ENCODE data around the gene CCDC88A. TPM values are rescaled to one million over a fixed set of nuclear protein-coding genes. Genes with fewer than 3 reads are reported as not detected.

CCDC88A gene
- total and polyA plus RNA-seq, 2 experiments from 2014 or later, result 30.4 to 32.4 TPM

- DNase-seq, result peak; percentile 42
- H3K9me3 ChIP-seq (ENCODE audit: low read depth), result no peaks in the 10 kb centered on the region
- no peak overlapping the region for H2AFZ ChIP-seq
- no peaks in the 10 kb centered on the region for H4K20me1 ChIP-seq (ENCODE audit: insufficient read depth)
- in situ Hi-C loops (cut with MboI), result no loop called here
- no peaks in the 10 kb centered on the region for H3K27me3 ChIP-seq (replicated peaks; ENCODE audit: insufficient read depth)
- no peak overlapping the region for H3K4me3 ChIP-seq
- peaks cover 19% of the 10 kb centered on the region for H3K79me2 ChIP-seq (ENCODE audit: insufficient read depth)
- TF ChIP-seq EZH2 (IDR thresholded peaks at IDR 0.05; ENCODE audit: insufficient read depth, poor library complexity, severe bottlenecking) (no peak), EZH2phosphoT487 (IDR thresholded peaks at IDR 0.05; ENCODE audit: insufficient read depth, low read depth) (no peak)
- WGBS, 2 experiments (ENCODE audit: low coverage in 1 of 2, low lambda C conversion rate in 2 of 2, missing lambda C conversion rate in 2 of 2), result 65 to 70% methylated on average over 4 of the region's 4 CpGs
- H3K9ac ChIP-seq, result no peak overlapping the region
- no peaks in the 10 kb centered on the region for H3K4me1 ChIP-seq (ENCODE audit: insufficient read depth)
- no peak overlapping the region for H3K4me2 ChIP-seq (ENCODE audit: unreplicated experiment)
- no peaks in the 10 kb centered on the region for H3K36me3 ChIP-seq (ENCODE audit: low read depth)
- H3K27ac ChIP-seq, result no peak overlapping the region
- H3K9me2 ChIP-seq (ENCODE audit: insufficient read depth), result no peaks in the 10 kb centered on the region
- H3F3A ChIP-seq (ENCODE audit: insufficient read depth), result no peaks in the 10 kb centered on the region
Observed at GRCh38 chr2:55384786-55385185, 34.9 kb downstream of the CCDC88A start.

GRCh38 chr2:55371376-55371775 lies 48.3 kb downstream of the CCDC88A start:
- Histone ChIP-seq H3K79me2 (ENCODE audit: insufficient read depth) (no peaks in the 10 kb centered on the region), H3K27ac (no peak overlapping the region), H3K9ac (no peak overlapping the region), H3K9me2 (ENCODE audit: insufficient read depth) (no peaks in the 10 kb centered on the region), H4K20me1 (ENCODE audit: insufficient read depth) (no peaks in the 10 kb centered on the region), H3K4me3 (no peak overlapping the region), H3K9me3 (ENCODE audit: low read depth) (no peaks in the 10 kb centered on the region), H3F3A (ENCODE audit: insufficient read depth) (no peaks in the 10 kb centered on the region), H3K27me3 (replicated peaks; ENCODE audit: insufficient read depth) (no peaks in the 10 kb centered on the region), H3K4me1 (ENCODE audit: insufficient read depth) (peaks cover 4% of the 10 kb centered on the region), H2AFZ (no peak overlapping the region), H3K4me2 (ENCODE audit: unreplicated experiment) (no peak overlapping the region), H3K36me3 (ENCODE audit: low read depth) (peaks cover 5% of the 10 kb centered on the region; the same call in 1 of the 2 replicates)
- TF ChIP-seq EZH2 (IDR thresholded peaks at IDR 0.05; ENCODE audit: insufficient read depth, poor library complexity, severe bottlenecking), result no peak
- TF ChIP-seq EZH2phosphoT487 (IDR thresholded peaks at IDR 0.05; ENCODE audit: insufficient read depth, low read depth), result no peak
- in situ Hi-C loops (cut with MboI), result no loop called here
- DNase-seq, result peak; percentile 41

GRCh38 chr2:55370208-55370607 lies 49.4 kb downstream of the CCDC88A start:
- WGBS, 2 experiments (ENCODE audit: low coverage in 1 of 2, low lambda C conversion rate in 2 of 2, missing lambda C conversion rate in 2 of 2), result 98% methylated on average over 4 of the region's 4 CpGs

GRCh38 chr2:55365303-55365702 lies 54.4 kb downstream of the CCDC88A start:
- Histone ChIP-seq H3K79me2 (ENCODE audit: insufficient read depth) (0 out of 2 replicates have a peak, but pooled peaks cover 4% of the 10 kb centered on the region), H4K20me1 (ENCODE audit: insufficient read depth) (no peaks in the 10 kb centered on the region), H3K4me1 (ENCODE audit: insufficient read depth) (peaks cover 14% of the 10 kb centered on the region), H3K27me3 (replicated peaks; ENCODE audit: insufficient read depth) (no peaks in the 10 kb centered on the region), H2AFZ (no peak overlapping the region), H3F3A (ENCODE audit: insufficient read depth) (peaks cover 20% of the 10 kb centered on the region), H3K4me2 (ENCODE audit: unreplicated experiment) (no peak overlapping the region), H3K4me3 (no peak overlapping the region), H3K9ac (no peak overlapping the region), H3K27ac (no peak overlapping the region), H3K36me3 (ENCODE audit: low read depth) (peaks cover 17% of the 10 kb centered on the region; the same call in 1 of the 2 replicates), H3K9me3 (ENCODE audit: low read depth) (no peaks in the 10 kb centered on the region), H3K9me2 (ENCODE audit: insufficient read depth) (no peaks in the 10 kb centered on the region)
- DNase-seq, result no peak
- in situ Hi-C loops (cut with MboI), result no loop called here
- no peak for TF ChIP-seq EZH2 (IDR thresholded peaks at IDR 0.05; ENCODE audit: insufficient read depth, poor library complexity, severe bottlenecking)
- TF ChIP-seq EZH2phosphoT487 (IDR thresholded peaks at IDR 0.05; ENCODE audit: insufficient read depth, low read depth), result no peak
- 88 to 90% methylated on average over 3 of the region's 3 CpGs for WGBS, 2 experiments (ENCODE audit: low coverage in 1 of 2, low lambda C conversion rate in 2 of 2, missing lambda C conversion rate in 2 of 2)

More at GRCh38 chr2:55370208-55370607, 49.4 kb downstream of the CCDC88A start:
- TF ChIP-seq EZH2 (IDR thresholded peaks at IDR 0.05; ENCODE audit: insufficient read depth, poor library complexity, severe bottlenecking) (no peak), EZH2phosphoT487 (IDR thresholded peaks at IDR 0.05; ENCODE audit: insufficient read depth, low read depth) (no peak)
- H3K4me3 ChIP-seq, result no peak overlapping the region
- H3K4me1 ChIP-seq (ENCODE audit: insufficient read depth), result peaks cover 4% of the 10 kb centered on the region
- DNase-seq, result no peak
- H3F3A ChIP-seq (ENCODE audit: insufficient read depth), result peaks cover 3% of the 10 kb centered on the region
- in situ Hi-C loops (cut with MboI), result no loop called here
- H3K4me2 ChIP-seq (ENCODE audit: unreplicated experiment), result no peak overlapping the region
- no peaks in the 10 kb centered on the region for H3K9me2 ChIP-seq (ENCODE audit: insufficient read depth)
- H3K9ac ChIP-seq, result no peak overlapping the region
- H3K9me3 ChIP-seq (ENCODE audit: low read depth), result no peaks in the 10 kb centered on the region
- H3K27ac ChIP-seq, result no peak overlapping the region
- no peaks in the 10 kb centered on the region for H3K79me2 ChIP-seq (ENCODE audit: insufficient read depth)
- H2AFZ ChIP-seq, result no peak overlapping the region
- H3K36me3 ChIP-seq (ENCODE audit: low read depth), result peaks cover 5% of the 10 kb centered on the region; the same call in 1 of the 2 replicates
- no peaks in the 10 kb centered on the region for H3K27me3 ChIP-seq (replicated peaks; ENCODE audit: insufficient read depth)
- H4K20me1 ChIP-seq (ENCODE audit: insufficient read depth), result no peaks in the 10 kb centered on the region
